WI38 (cell line): ENCODE results near the gene BGN.

Experiments
- H3K4me3 ChIP-seq: 2 replicates; pipeline ENCODE4 v1.5.1; 2011; ENCODE audit warnings: low read depth, mild to moderate bottlenecking, control low read depth, low read length
- CTCF ChIP-seq: IDR thresholded peaks from 2 replicates; pipeline ENCODE4 v1.5.1; 2012; ENCODE audit warnings: low read depth, mild to moderate bottlenecking, control low read depth, low read length

BGN gene

DNA sequence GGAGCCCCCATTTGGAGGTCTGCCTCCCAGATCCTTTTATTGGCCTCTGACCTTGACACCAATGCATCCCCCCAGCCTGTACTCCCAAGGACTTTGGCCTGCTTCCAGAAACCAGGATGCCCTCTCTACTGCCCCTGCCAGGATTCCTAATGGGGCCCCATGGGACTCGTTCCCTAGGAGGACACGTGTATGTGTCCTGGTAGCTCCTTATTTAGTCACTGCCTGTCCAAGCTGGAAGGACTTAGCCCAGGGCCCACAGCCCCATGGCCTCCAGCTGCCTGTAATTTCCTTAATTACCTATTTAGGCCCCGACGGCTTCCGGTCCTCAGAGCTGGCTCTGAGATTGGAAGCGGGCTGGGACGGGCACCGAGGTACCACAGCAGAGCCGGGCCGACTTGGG lies 32.0 kb downstream of the BGN start:
- H3K4me3 ChIP-seq = no peak overlapping the region
- TF ChIP-seq CTCF = no peak

DNA sequence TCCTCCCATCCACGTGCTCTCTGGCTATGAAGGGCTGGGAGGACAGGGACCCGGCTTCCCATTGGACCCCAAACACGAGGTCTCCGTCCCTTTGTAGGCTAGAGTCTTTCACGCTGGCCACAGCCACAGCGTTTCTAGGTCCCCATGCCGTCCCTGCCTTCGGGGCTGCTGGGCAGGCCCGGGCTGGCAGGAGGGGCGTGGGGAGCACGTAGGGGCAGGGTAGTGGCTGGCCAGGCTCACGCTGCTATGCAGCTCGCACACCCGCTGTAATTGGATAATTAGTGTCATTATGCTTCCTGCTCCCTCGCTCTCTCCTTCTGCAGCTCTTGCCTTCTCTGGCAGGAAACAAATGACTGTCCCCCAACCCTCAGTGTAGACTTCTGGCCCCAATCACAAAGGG lies 32.4 kb downstream of the BGN start:
- H3K4me3 ChIP-seq = no peak overlapping the region

GRCh38 chrX:153530411-153531129 lies 35.8 kb downstream of the BGN start:
- no peak for TF ChIP-seq CTCF
- H3K4me3 ChIP-seq = no peak overlapping the region

More for the DNA sequence above, 32.4 kb downstream of the BGN start:
- no peak for TF ChIP-seq CTCF

DNA sequence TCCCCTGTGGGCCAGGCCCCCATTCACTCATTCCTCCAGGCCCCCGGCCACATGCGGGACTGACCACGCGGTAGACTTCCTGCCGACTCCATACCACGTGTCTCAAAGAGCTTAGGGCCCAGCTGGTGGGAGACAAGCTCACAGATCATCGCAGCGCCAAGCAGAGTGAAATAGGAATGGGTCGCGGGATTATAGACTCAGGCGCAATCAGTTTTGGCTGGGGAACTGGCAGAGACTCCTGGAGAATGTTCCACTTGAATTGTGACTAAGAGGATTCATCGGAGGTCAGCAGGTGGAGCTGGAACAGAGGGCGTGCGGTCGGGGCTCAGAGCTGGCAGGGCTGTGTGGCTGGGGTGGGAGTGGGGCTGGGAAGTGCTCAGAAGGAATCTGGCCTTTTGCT lies 38.3 kb downstream of the BGN start:
- TF ChIP-seq CTCF = no peak
- H3K4me3 ChIP-seq = no peak overlapping the region

GRCh38 chrX:153537080-153537479 lies 42.3 kb downstream of the BGN start:
- TF ChIP-seq CTCF = no peak
- H3K4me3 ChIP-seq = no peak overlapping the region

- TF ChIP-seq CTCF = no peak
- H3K4me3 ChIP-seq = no peak overlapping the region
Measured at GRCh38 chrX:153537526-153538295, 42.9 kb downstream of the BGN start.

GRCh38 chrX:153538424-153538823 lies 43.6 kb downstream of the BGN start:
- H3K4me3 ChIP-seq = no peak overlapping the region
- no peak for TF ChIP-seq CTCF
